Tibial nerve (tissue), 4 donors: ENCODE measurements around the gene NKG7.

ENCODE experiments used
- CTCF ChIP-seq, 5 experiments: fragments of 200-600 bp in 3 of 5; fragments of 450-650 bp in 2 of 5; sonication (generic) in 3 of 5; IDR thresholded peaks; one replicate each; pipeline ENCODE4 v1.5.1; 2016 to 2019; ENCODE audit warnings: antibody characterized with exemption in 5 of 5, mild to moderate bottlenecking in 3 of 5, moderate library complexity in 2 of 5
- EP300 ChIP-seq, 2 donors: sonication (generic); formaldehyde crosslinking; IDR thresholded peaks; one replicate each; pipeline ENCODE4 v1.6.1; 2017; ENCODE audit warnings: antibody characterized with exemption in 2 of 2, mild to moderate bottlenecking in 1 of 2
- POLR2A ChIP-seq, 2 donors: fragments of 450-650 bp; IDR thresholded peaks; one replicate each; pipeline ENCODE4 v1.6.1; 2017; ENCODE audit warnings: antibody characterized with exemption in 2 of 2, mild to moderate bottlenecking in 2 of 2, moderate library complexity in 2 of 2

GRCh38 chr19:51359294-51359693, 13.2 kb downstream of the NKG7 start:
- TF ChIP-seq POLR2A (IDR thresholded peaks at IDR 0.05): no peak
- no peak for TF ChIP-seq CTCF (IDR thresholded peaks at IDR 0.05)
- no peak for TF ChIP-seq EP300 (IDR thresholded peaks at IDR 0.05)
